ENCODE measurements around the gene TP53I3.

Gene TP53I3

GRCh38 chr2:24085200-24085489, 511 bp upstream of the TP53I3 start:
- Histone ChIP-seq H3K9me3 (ENCODE audit: low read length) (no peaks in the 10 kb centered on the region), H3K4me3 (ENCODE audit: low read length) (peak overlapping the region; percentile 61), H2AFZ (ENCODE audit: low read depth, low read length) (peak overlapping the region; percentile 20), H3K36me3 (ENCODE audit: insufficient read depth, low read length) (peaks cover 17% of the 10 kb centered on the region), H3K4me1 (ENCODE audit: insufficient read depth, low read length) (peaks cover 14% of the 10 kb centered on the region), H3K27me3 (ENCODE audit: insufficient read depth, low read length) (no peaks in the 10 kb centered on the region)

- H3K27me3 ChIP-seq (ENCODE audit: insufficient read depth, low read length), result no peaks in the 10 kb centered on the region
- H3K9me3 ChIP-seq (ENCODE audit: low read length), result no peaks in the 10 kb centered on the region
- H3K4me1 ChIP-seq (ENCODE audit: insufficient read depth, low read length), result peaks cover 14% of the 10 kb centered on the region
- peak overlapping the region; percentile 61 for H3K4me3 ChIP-seq (ENCODE audit: low read length)
- peak overlapping the region; percentile 20 for H2AFZ ChIP-seq (ENCODE audit: low read depth, low read length)
- H3K36me3 ChIP-seq (ENCODE audit: insufficient read depth, low read length), result peaks cover 27% of the 10 kb centered on the region
These were observed 858 bp downstream of the TP53I3 start for GRCh38 chr2:24083567-24084385.

DNA sequence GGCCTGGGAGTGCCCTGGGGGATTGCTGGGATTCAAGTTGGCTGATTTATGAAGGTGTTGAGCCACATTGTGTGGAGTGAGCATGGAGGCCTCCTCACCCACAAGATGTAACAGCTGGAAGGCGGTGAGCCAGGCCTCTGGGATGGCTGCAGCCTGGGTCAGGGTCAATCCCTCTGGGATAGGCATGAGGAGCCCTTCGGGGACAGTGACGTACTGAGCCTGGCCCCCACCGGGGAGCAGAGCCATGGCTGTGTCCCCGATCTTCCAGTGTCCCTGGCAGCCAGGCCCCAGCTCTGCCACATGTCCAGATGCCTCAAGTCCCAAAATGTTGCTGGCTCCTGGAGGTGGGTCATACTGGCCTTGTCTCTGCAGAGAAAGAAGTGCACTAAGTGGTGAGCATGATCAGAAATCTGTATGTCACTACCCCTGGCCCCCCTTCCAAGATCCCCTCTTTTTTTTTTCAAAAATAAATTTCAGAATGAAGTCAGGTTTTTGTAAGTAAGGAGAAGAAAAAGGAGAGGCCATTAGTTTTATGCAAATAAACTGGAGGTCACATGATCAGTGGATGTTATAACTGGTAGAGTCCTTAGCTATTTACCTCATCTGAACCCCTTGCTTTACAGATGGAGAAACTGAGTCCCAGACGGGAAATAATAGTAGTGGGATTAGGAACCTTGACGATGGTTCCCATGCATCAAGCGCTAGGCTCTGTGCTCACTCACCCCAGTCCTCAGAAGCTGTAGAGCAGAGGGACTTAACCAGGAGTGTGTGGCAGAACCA, 1.7 kb downstream of the TP53I3 start:
- Histone ChIP-seq H3K4me3 (ENCODE audit: low read length) (peak overlapping the region; percentile 61), H3K36me3 (ENCODE audit: insufficient read depth, low read length) (peaks cover 32% of the 10 kb centered on the region), H3K9me3 (ENCODE audit: low read length) (no peaks in the 10 kb centered on the region), H3K27me3 (ENCODE audit: insufficient read depth, low read length) (no peaks in the 10 kb centered on the region), H2AFZ (ENCODE audit: low read depth, low read length) (peak overlapping the region; percentile 20), H3K4me1 (ENCODE audit: insufficient read depth, low read length) (peaks cover 14% of the 10 kb centered on the region)

GRCh38 chr2:24080701-24081100, 3.9 kb downstream of the TP53I3 start:
- H3K4me3 ChIP-seq (ENCODE audit: low read length), result no peak overlapping the region
- H3K36me3 ChIP-seq (ENCODE audit: insufficient read depth, low read length), result peaks cover 36% of the 10 kb centered on the region
- no peaks in the 10 kb centered on the region for H3K9me3 ChIP-seq (ENCODE audit: low read length)
- H2AFZ ChIP-seq (ENCODE audit: low read depth, low read length), result no peak overlapping the region
- no peaks in the 10 kb centered on the region for H3K27me3 ChIP-seq (ENCODE audit: insufficient read depth, low read length)
- H3K4me1 ChIP-seq (ENCODE audit: insufficient read depth, low read length), result peaks cover 16% of the 10 kb centered on the region

- Histone ChIP-seq H3K27me3 (ENCODE audit: insufficient read depth, low read length) (no peaks in the 10 kb centered on the region), H3K4me1 (ENCODE audit: insufficient read depth, low read length) (peaks cover 9% of the 10 kb centered on the region), H3K4me3 (ENCODE audit: low read length) (no peak overlapping the region), H3K9me3 (ENCODE audit: low read length) (no peaks in the 10 kb centered on the region), H3K36me3 (ENCODE audit: insufficient read depth, low read length) (peaks cover 44% of the 10 kb centered on the region), H2AFZ (ENCODE audit: low read depth, low read length) (no peak overlapping the region)
These were observed 6.8 kb downstream of the TP53I3 start for GRCh38 chr2:24077879-24078278.

DNA sequence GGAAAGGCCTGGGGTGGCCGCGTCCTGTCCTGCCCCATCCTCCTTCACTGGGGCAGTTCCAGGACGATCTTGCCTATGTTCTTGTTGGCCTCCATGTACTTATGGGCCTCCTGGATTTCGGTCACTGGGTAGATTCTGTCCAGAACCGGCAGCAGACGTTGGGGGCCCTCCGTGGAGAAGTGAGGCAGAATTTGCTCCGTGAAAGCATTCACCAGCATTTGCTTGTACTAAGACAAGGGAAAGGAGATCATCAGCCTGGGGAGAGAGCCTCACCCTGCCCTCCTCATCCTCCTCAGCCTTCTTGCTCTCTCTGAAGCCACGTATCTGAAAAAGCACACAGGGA, 7.1 kb downstream of the TP53I3 start:
- peaks cover 9% of the 10 kb centered on the region for H3K4me1 ChIP-seq (ENCODE audit: insufficient read depth, low read length)
- no peaks in the 10 kb centered on the region for H3K9me3 ChIP-seq (ENCODE audit: low read length)
- no peaks in the 10 kb centered on the region for H3K27me3 ChIP-seq (ENCODE audit: insufficient read depth, low read length)
- peaks cover 44% of the 10 kb centered on the region for H3K36me3 ChIP-seq (ENCODE audit: insufficient read depth, low read length)
- H3K4me3 ChIP-seq (ENCODE audit: low read length), result no peak overlapping the region
- no peak overlapping the region for H2AFZ ChIP-seq (ENCODE audit: low read depth, low read length)

- peaks cover 48% of the 10 kb centered on the region for H3K36me3 ChIP-seq (ENCODE audit: insufficient read depth, low read length)
These were observed 7.6 kb downstream of the TP53I3 start for GRCh38 chr2:24076849-24077534.

GRCh38 chr2:24075915-24076848, 8.5 kb downstream of the TP53I3 start, which contains the start of gene SF3B6:
TSS of gene SF3B6 (minus strand) at chr2:24076326. CDS start at chr2:24076229, 97 bp downstream.
- Histone ChIP-seq H3K36me3 (ENCODE audit: insufficient read depth, low read length) (peaks cover 48% of the 10 kb centered on the region), H3K9me3 (ENCODE audit: low read length) (no peaks in the 10 kb centered on the region), H3K4me1 (ENCODE audit: insufficient read depth, low read length) (peaks cover 9% of the 10 kb centered on the region), H2AFZ (ENCODE audit: low read depth, low read length) (peak within 1 kb of the TSS; percentile 0), H3K27me3 (ENCODE audit: insufficient read depth, low read length) (no peaks in the 10 kb centered on the region), H3K4me3 (ENCODE audit: low read length) (peak within 1 kb of the TSS; percentile 85)

More at GRCh38 chr2:24076849-24077534, 7.6 kb downstream of the TP53I3 start:
- peak overlapping the region; percentile 85 for H3K4me3 ChIP-seq (ENCODE audit: low read length)
- no peaks in the 10 kb centered on the region for H3K9me3 ChIP-seq (ENCODE audit: low read length)
- H3K4me1 ChIP-seq (ENCODE audit: insufficient read depth, low read length), result peaks cover 9% of the 10 kb centered on the region
- H3K27me3 ChIP-seq (ENCODE audit: insufficient read depth, low read length), result no peaks in the 10 kb centered on the region
- peak overlapping the region; percentile 0 for H2AFZ ChIP-seq (ENCODE audit: low read depth, low read length)

GRCh38 chr2:24075259-24075658, 9.4 kb downstream of the TP53I3 start:
- peaks cover 9% of the 10 kb centered on the region for H3K4me1 ChIP-seq (ENCODE audit: insufficient read depth, low read length)
- peak overlapping the region; percentile 85 for H3K4me3 ChIP-seq (ENCODE audit: low read length)
- peaks cover 45% of the 10 kb centered on the region for H3K36me3 ChIP-seq (ENCODE audit: insufficient read depth, low read length)
- H2AFZ ChIP-seq (ENCODE audit: low read depth, low read length), result no peak overlapping the region
- no peaks in the 10 kb centered on the region for H3K9me3 ChIP-seq (ENCODE audit: low read length)
- no peaks in the 10 kb centered on the region for H3K27me3 ChIP-seq (ENCODE audit: insufficient read depth, low read length)

DNA sequence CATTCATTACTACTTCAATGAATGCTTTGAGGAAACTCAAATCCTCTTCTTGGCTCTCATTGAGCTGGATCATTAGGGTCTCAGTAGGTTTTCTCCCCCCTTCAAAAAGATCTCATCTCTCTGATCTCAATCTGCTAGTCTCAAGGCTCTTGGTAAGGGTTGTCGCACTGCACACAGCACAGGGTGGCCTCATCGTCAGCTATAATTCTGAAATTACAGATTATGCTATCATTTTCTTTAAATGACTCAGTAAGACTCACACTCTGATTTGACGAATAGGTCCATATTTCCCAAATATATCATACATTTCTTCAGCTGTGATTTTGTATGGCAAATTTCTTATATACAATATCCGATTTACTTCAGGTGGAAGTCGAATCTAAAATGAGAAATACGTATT, 10.8 kb downstream of the TP53I3 start:
- H3K36me3 ChIP-seq (ENCODE audit: insufficient read depth, low read length), result peaks cover 44% of the 10 kb centered on the region

DNA sequence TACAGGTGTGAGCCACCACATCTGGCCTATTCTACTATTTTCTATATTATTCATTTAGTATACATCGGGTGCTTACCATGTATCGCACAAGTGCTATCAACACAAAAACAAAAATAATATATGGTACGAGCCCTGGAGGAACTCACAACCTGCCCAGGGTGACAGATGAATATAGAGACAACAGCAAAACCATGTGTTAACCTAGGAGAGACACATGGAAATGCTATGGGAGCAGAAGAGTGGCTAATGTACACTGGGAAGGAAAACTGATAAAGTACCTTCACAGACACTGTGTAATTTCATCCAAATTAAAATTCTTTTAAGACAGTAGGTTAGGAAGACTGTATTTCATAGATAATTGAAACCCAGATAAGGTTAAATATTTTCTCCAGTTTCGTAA, 12.4 kb downstream of the TP53I3 start:
- Histone ChIP-seq H3K4me1 (ENCODE audit: insufficient read depth, low read length) (peaks cover 9% of the 10 kb centered on the region), H3K9me3 (ENCODE audit: low read length) (no peaks in the 10 kb centered on the region), H3K27me3 (ENCODE audit: insufficient read depth, low read length) (no peaks in the 10 kb centered on the region), H3K36me3 (ENCODE audit: insufficient read depth, low read length) (peaks cover 49% of the 10 kb centered on the region), H3K4me3 (ENCODE audit: low read length) (no peak overlapping the region), H2AFZ (ENCODE audit: low read depth, low read length) (no peak overlapping the region)

More for the DNA sequence above, 10.8 kb downstream of the TP53I3 start:
- Histone ChIP-seq H2AFZ (ENCODE audit: low read depth, low read length) (no peak overlapping the region), H3K4me1 (ENCODE audit: insufficient read depth, low read length) (peaks cover 9% of the 10 kb centered on the region), H3K27me3 (ENCODE audit: insufficient read depth, low read length) (no peaks in the 10 kb centered on the region), H3K4me3 (ENCODE audit: low read length) (no peak overlapping the region), H3K9me3 (ENCODE audit: low read length) (no peaks in the 10 kb centered on the region)

- Histone ChIP-seq H3K36me3 (ENCODE audit: insufficient read depth, low read length) (peaks cover 52% of the 10 kb centered on the region), H3K4me3 (ENCODE audit: low read length) (no peak overlapping the region), H3K9me3 (ENCODE audit: low read length) (no peaks in the 10 kb centered on the region), H3K27me3 (ENCODE audit: insufficient read depth, low read length) (no peaks in the 10 kb centered on the region), H3K4me1 (ENCODE audit: insufficient read depth, low read length) (no peaks in the 10 kb centered on the region), H2AFZ (ENCODE audit: low read depth, low read length) (no peak overlapping the region)
These were observed 19.3 kb downstream of the TP53I3 start for GRCh38 chr2:24065341-24065740.

Measured in neuron (in vitro differentiated cells).